ENCODE measurements around the gene TRIO.

The TRIO gene

DNA sequence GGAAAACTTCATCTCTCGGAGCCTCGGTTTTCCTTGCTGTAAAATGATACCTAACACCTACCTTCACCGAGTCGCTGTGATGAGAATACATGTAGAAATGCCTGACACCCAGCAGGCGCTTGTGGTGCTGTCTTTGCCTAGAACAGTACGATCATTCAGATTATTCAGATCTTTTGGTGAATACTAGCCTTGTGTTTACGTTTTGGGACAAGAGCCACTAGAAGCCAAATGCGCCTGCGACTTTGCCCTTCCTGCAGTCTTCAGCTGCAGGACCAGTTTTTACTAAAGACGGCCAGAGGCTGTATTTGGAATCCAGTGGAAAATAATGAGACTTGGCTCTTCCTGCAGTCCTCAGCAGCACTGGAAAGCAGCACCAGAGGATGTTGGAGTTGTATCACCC, 189.6 kb downstream of the TRIO start:
- no peaks in the 10 kb centered on the region; the same call in 1 of the 2 replicates for H3K4me1 ChIP-seq
- H3K4me3 ChIP-seq = no peak overlapping the region
- H3K36me3 ChIP-seq (replicated peaks) = peaks cover 13% of the 10 kb centered on the region

DNA sequence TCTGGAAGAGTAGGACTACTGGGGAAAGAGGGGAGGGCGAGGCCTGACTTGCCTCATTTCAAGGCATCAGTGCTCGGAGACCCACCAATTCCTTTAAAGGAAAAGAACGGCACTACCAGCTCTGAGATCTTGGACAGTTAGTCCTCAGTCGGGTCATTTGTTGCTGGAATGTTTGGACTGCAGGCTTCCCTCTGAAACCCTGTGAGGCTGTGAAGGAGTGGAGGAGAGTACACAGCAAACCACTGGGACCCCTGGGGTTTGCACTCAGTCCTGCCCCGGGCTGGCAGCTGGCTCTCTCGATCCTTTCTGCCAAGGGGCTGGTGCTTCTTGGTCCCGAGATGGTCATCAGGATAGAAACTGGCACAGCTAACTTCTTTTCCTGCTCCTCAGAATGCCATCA, 194.5 kb downstream of the TRIO start:
- H3K4me1 ChIP-seq = peaks cover 6% of the 10 kb centered on the region
- peaks cover 14% of the 10 kb centered on the region for H3K36me3 ChIP-seq (replicated peaks)
- H3K9me3 ChIP-seq = no peaks in the 10 kb centered on the region
- H3K4me3 ChIP-seq = no peak overlapping the region
- in situ Hi-C loops (cut with MboI; ENCODE audit: low sequenced_read_pairs) = no loop called here
- no peaks in the 10 kb centered on the region for H3K27me3 ChIP-seq (ENCODE audit: low read depth)
- DNase-seq (ENCODE audit: low spot score in 2 of 2) = no peak

More for the DNA sequence above, 189.6 kb downstream of the TRIO start:
- in situ Hi-C loops (cut with MboI; ENCODE audit: low sequenced_read_pairs) = no loop called here
- Histone ChIP-seq H3K9me3 (no peaks in the 10 kb centered on the region), H3K27me3 (ENCODE audit: low read depth) (no peaks in the 10 kb centered on the region)
- DNase-seq (ENCODE audit: low spot score in 2 of 2) = no peak

DNA sequence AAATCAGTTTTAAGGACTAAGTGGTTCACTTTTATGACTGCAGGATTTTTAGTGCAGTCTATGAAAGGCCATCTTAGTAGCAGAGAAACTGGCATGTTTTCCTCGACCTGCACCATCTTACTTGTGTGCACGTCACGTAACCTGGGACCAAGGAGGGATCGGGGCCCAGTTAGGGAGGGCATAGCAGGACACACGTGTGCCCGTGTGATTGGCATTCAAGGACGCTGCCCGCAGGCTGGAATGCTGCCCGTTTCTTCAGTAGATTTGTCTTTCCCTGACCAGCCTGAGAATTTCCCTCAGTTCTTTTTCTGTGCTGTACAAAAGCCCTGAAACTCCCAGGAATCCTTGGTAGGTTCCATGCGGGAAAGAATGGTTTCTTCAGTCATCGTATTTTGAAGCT, 196.3 kb downstream of the TRIO start:
- in situ Hi-C loops (cut with MboI; ENCODE audit: low sequenced_read_pairs) = no loop called here
- no peaks in the 10 kb centered on the region for H3K9me3 ChIP-seq
- DNase-seq (ENCODE audit: low spot score in 2 of 2) = no peak
- peaks cover 6% of the 10 kb centered on the region for H3K4me1 ChIP-seq
- H3K36me3 ChIP-seq (replicated peaks) = peaks cover 16% of the 10 kb centered on the region
- no peak overlapping the region for H3K4me3 ChIP-seq
- H3K27me3 ChIP-seq (ENCODE audit: low read depth) = no peaks in the 10 kb centered on the region

DNA sequence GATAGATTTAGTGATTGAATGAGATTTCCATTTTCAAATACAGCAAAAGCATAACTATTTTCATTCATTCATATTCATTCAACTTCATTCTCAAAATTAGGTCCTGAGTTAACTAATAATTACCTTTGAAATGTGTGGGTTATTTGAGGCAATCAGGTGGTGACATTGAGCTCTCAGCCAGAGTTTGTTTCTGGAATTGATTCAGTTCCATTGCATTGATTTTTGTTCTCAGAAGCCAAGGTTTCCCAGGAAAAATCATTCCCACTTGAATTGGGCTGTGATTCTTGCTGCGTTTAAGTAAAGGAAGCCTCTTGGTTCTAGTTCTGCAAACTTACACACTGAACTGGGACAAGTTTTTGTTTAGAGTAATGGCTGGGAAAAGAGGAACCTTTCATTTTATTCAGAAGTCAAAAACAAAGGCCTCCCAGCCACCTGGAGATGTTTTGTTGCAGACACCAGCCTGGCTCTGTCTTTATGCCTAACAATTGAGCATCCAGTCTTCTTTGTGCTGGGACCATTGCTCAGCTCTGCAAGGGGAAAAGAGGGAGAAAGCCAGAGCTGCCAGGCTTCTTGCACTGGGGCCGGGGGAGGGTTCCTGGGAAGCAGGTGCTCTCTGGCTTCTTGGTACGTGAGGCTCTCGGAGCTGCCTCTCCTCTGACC, 198.6 kb downstream of the TRIO start:
- H3K27me3 ChIP-seq (ENCODE audit: low read depth) = no peaks in the 10 kb centered on the region
- H3K4me1 ChIP-seq = peaks cover 6% of the 10 kb centered on the region
- no peak for DNase-seq (ENCODE audit: low spot score in 2 of 2)
- peaks cover 16% of the 10 kb centered on the region for H3K36me3 ChIP-seq (replicated peaks)
- H3K9me3 ChIP-seq = no peaks in the 10 kb centered on the region
- no peak overlapping the region for H3K4me3 ChIP-seq
- in situ Hi-C loops (cut with MboI; ENCODE audit: low sequenced_read_pairs) = no loop called here

DNA sequence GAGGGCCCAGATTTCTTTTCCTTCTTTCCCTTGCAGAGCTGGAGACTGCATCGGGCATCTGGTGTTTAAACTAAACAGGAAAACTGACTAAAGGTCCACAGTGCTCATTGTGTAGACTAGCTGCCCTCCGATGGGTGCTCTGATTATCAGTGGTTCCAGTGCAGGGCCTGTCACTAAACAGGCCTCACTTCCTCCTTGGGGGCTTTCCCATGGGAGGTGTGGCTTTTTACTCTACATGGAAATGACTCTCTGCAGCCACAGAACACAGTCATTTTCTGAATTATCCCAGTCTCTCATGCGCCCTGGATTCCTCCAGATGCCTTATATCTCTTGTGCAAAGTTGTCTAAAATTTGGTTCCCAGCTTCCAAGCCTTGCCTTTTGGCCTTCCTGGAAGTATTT, 199.2 kb downstream of the TRIO start:
- peaks cover 6% of the 10 kb centered on the region for H3K4me1 ChIP-seq
- H3K27me3 ChIP-seq (ENCODE audit: low read depth) = no peaks in the 10 kb centered on the region
- in situ Hi-C loops (cut with MboI; ENCODE audit: low sequenced_read_pairs) = no loop called here
- no peak for DNase-seq (ENCODE audit: low spot score in 2 of 2)
- H3K4me3 ChIP-seq = no peak overlapping the region
- H3K36me3 ChIP-seq (replicated peaks) = peaks cover 12% of the 10 kb centered on the region
- no peaks in the 10 kb centered on the region for H3K9me3 ChIP-seq

DNA sequence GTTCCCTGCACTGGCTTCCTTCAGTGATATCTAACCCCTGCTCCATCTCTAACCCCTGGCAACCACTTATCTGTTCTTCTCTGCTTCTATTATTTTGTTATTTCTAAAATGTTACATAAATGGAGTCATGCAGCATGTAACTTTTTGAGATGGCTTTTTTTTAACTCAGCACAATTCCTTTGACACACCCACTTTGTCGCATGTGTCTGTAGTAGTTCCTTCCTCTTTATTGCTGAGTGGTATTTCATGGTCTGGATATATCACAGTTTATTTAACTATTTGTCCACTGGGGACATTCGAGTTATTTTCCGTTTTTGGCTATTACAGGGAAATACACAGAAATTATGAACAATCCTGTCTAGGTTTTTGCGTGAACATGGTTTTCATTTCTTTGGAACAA, 200.2 kb downstream of the TRIO start:
- in situ Hi-C loops (cut with MboI; ENCODE audit: low sequenced_read_pairs) = no loop called here
- H3K27me3 ChIP-seq (ENCODE audit: low read depth) = no peaks in the 10 kb centered on the region
- no peak for DNase-seq (ENCODE audit: low spot score in 2 of 2)
- peaks cover 6% of the 10 kb centered on the region for H3K4me1 ChIP-seq
- H3K9me3 ChIP-seq = no peaks in the 10 kb centered on the region
- H3K36me3 ChIP-seq (replicated peaks) = peaks cover 11% of the 10 kb centered on the region
- no peak overlapping the region for H3K4me3 ChIP-seq

DNA sequence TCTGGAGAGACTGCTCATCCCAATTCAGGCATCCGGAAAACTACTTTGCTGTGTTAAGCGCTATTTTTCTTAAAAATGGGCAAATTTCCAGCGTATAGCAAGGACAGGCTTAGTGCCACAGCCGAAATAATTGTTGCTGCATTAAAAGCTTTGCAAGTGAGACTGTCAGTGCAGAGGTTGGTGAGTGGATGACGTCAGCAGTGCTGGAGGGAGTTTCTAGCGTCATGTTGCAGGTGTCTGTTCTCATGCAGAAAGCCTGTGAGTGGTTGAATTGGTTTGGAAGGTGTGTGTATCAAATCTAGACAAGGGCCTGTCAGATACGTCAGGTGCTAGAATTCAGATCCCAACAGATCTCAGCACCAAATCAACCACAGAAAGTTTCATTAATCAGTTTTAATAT, 204.4 kb downstream of the TRIO start:
- Histone ChIP-seq H3K4me3 (no peak overlapping the region), H3K9me3 (no peaks in the 10 kb centered on the region), H3K36me3 (replicated peaks) (peaks cover 5% of the 10 kb centered on the region), H3K27me3 (ENCODE audit: low read depth) (no peaks in the 10 kb centered on the region), H3K4me1 (no peaks in the 10 kb centered on the region)
- in situ Hi-C loops (cut with MboI; ENCODE audit: low sequenced_read_pairs) = no loop called here
- no peak for DNase-seq (ENCODE audit: low spot score in 2 of 2)

DNA sequence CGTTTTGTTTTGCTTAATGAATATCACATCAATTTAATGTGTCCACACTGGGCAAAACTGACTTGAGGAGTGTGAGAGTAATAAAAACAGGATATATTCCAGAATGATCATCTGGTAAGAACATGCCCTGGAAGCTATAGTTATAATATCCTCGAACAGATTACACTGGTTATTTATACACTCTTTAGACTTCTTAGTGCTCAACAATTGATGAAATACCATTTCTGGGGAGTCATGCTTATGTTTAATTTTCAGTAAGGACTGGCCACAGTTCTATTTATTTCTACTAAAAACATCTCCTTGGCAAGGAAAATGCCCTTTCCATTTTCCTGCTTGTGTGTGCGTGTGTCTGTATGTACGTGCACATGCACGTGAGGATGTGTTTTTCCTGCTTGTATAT, 205.0 kb downstream of the TRIO start:
- H3K9me3 ChIP-seq = no peaks in the 10 kb centered on the region
- in situ Hi-C loops (cut with MboI; ENCODE audit: low sequenced_read_pairs) = no loop called here
- H3K4me1 ChIP-seq = no peaks in the 10 kb centered on the region
- no peaks in the 10 kb centered on the region for H3K27me3 ChIP-seq (ENCODE audit: low read depth)
- H3K4me3 ChIP-seq = no peak overlapping the region
- DNase-seq (ENCODE audit: low spot score in 2 of 2) = no peak
- H3K36me3 ChIP-seq (replicated peaks) = peaks cover 3% of the 10 kb centered on the region; the same call in 1 of the 2 replicates

DNA sequence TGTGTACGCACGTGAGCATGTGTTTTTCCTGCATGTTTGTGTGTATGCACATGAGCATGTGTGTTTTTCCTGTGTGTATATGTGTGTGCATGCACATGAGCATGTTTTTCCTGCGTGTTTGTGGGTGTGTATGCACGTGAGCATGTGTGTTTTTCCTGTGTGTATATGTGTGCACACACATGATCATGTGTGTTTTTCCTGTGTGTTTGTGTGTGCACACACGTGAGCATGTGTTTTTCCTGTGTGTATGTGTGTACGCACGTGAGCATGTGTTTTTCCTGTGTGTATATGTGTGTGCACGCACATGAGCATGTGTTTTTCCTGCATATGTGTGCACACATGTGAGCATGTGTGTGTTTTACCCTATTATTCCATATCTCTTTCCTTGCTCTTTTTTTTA, 205.9 kb downstream of the TRIO start:
- in situ Hi-C loops (cut with MboI; ENCODE audit: low sequenced_read_pairs) = no loop called here
- H3K4me3 ChIP-seq = no peak overlapping the region
- H3K4me1 ChIP-seq = no peaks in the 10 kb centered on the region
- no peaks in the 10 kb centered on the region for H3K27me3 ChIP-seq (ENCODE audit: low read depth)
- no peaks in the 10 kb centered on the region for H3K9me3 ChIP-seq
- no peak for DNase-seq (ENCODE audit: low spot score in 2 of 2)
- H3K36me3 ChIP-seq (replicated peaks) = peaks cover 3% of the 10 kb centered on the region; the same call in 1 of the 2 replicates

DNA sequence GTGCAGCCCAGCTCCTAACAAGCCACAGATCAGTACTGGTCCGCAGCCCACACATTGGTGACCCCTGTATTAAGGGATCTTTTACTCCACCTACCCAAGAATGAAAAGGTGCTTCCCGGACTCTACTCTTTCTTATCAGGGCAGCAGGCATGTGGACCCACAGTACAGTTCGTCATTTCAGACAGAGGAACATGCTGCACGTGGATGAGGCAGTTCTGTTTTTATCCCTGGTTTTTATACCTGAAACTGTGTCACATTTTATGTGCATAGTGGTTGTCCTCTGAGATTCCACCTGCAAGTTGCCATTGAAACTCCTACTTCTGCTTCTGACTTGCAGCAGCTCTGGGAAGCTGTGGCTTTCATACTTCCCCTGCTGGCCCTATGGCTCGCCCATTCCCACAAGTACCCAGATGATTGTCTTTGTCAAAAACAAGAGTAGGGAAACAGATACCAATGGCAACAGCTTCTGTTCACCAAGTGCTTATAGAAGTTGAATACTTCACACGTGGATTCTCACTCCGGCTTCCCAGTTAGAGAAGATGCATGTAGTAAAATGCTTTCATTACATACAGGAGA, 208.0 kb downstream of the TRIO start:
- H3K4me1 ChIP-seq = no peaks in the 10 kb centered on the region
- H3K27me3 ChIP-seq (ENCODE audit: low read depth) = no peaks in the 10 kb centered on the region
- H3K36me3 ChIP-seq (replicated peaks) = peaks cover 3% of the 10 kb centered on the region; the same call in 1 of the 2 replicates
- no peak for DNase-seq (ENCODE audit: low spot score in 2 of 2)
- no peaks in the 10 kb centered on the region for H3K9me3 ChIP-seq
- in situ Hi-C loops (cut with MboI; ENCODE audit: low sequenced_read_pairs) = loop anchor here (25.0 kb wide), 1 partner anchor 661 kb away; no protein-coding TSS in a partner anchor
- no peak overlapping the region for H3K4me3 ChIP-seq

DNA sequence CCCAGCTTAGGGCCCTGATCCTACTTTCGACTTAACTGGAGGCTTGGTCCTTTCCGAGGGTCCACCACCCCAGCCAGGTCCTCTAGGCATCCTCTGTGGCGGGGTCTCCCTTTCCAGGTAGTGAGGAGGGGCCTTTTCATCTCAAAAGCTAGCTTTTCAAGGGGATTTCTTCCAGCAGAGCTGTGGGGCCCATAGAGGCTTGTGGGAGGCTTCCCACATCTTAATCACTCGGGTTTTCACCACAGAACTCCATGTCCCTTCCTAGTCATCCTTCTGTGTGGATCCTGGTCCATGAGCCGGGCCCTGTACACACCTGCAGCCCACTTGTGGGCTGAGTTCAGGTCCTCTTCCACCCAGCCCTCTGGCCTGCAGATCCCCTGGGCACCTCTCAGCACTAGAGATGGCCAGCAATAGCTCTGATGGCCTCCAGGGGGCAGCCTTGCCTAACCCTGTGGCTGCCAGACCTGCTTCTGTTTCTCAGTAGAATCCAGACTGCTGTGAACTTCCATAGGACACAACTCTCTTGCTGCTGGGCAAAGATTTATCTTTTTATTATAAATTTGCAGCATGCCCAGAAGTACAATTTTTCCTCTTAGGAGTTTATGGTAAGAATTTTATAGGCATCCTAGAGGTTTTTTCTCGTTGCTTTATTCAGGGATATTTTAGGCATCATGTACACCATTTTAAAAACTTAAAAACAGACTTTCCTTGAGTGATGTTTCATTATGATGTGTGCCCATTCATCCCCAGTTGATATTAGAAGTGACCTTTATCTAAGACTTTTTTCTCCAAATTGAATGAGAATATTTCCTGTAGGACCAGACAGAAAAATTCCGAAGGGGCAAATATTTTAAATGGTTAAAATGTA, 208.9 kb downstream of the TRIO start:
- no peaks in the 10 kb centered on the region for H3K9me3 ChIP-seq
- DNase-seq (ENCODE audit: low spot score in 2 of 2) = peak; percentile 57 to 63
- no peaks in the 10 kb centered on the region for H3K27me3 ChIP-seq (ENCODE audit: low read depth)
- no peak overlapping the region for H3K4me3 ChIP-seq
- H3K36me3 ChIP-seq (replicated peaks) = no peaks in the 10 kb centered on the region
- no peaks in the 10 kb centered on the region for H3K4me1 ChIP-seq
- in situ Hi-C loops (cut with MboI; ENCODE audit: low sequenced_read_pairs) = loop anchor here (25.0 kb wide), 1 partner anchor 660 kb away; no protein-coding TSS in a partner anchor

DNA sequence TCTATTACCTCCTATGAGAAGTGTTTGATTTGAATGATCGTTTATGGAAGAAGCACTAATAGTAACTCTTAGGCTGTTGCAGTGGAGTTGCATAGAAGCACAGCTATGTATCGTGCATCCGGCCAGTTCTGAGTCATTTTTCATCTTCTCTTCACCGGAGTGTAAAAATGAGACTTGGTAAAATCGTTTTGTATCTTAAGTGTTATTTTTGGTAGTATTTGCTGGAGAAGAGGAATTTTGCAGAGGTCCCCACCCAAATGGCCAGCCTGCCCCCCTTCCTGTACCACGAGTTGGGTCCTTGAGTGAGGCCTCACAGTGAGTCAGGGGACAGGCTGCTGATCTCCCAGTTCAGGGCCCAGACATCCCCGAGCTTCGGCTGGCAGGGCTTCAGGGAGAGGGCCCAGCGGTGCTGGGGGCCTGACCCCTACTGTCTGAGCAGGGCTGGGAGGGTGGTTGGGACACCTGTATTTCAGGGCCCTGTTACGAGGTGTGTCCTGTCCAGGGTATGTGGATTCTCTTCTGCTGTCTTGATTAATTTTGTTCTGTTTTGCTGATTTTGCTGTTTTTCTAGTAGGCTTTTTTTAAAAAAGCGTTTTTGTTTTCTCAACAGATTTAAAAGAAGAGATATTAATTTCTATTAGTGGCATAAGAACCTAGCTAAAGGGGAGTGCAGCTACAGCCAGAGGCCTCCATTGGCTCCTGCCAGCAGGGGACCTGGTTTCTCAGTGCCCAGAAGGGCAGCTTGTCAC, 210.8 kb downstream of the TRIO start:
- Histone ChIP-seq H3K4me1 (no peaks in the 10 kb centered on the region), H3K27me3 (ENCODE audit: low read depth) (no peaks in the 10 kb centered on the region), H3K36me3 (replicated peaks) (no peaks in the 10 kb centered on the region), H3K4me3 (no peak overlapping the region), H3K9me3 (no peaks in the 10 kb centered on the region)
- in situ Hi-C loops (cut with MboI; ENCODE audit: low sequenced_read_pairs) = loop anchor here (25.0 kb wide), 1 partner anchor 658 kb away; no protein-coding TSS in a partner anchor
- DNase-seq (ENCODE audit: low spot score in 2 of 2) = no peak

DNA sequence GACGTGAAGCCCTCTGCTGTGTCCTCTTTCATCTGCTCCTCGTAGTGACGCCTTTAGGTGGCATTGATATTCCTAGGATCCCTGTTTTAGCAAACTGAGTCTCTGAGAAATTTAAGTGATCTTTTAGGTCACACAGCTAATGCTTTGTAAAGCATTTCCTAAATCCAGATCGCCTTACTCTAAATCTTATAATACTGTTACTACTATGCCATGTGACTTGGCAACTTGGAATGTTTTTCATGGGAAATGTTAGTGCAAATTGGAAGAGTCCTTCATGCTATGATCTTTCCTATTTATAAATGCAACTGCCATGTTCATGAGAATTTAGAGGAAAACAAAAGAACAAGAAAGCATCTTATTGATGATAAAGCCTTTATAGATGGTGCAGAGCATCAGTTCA, 212.2 kb downstream of the TRIO start:
- no peaks in the 10 kb centered on the region for H3K4me1 ChIP-seq
- H3K27me3 ChIP-seq (ENCODE audit: low read depth) = no peaks in the 10 kb centered on the region
- no peak overlapping the region for H3K4me3 ChIP-seq
- no peaks in the 10 kb centered on the region for H3K9me3 ChIP-seq
- no peaks in the 10 kb centered on the region; the same call in 1 of the 2 replicates for H3K36me3 ChIP-seq (replicated peaks)
- no peak for DNase-seq (ENCODE audit: low spot score in 2 of 2)
- in situ Hi-C loops (cut with MboI; ENCODE audit: low sequenced_read_pairs) = loop anchor here (25.0 kb wide), 1 partner anchor 657 kb away; no protein-coding TSS in a partner anchor

Data from HAP-1 (cell line).